GM12878 (cell line): ENCODE results near the gene ZNF879. TPM values are rescaled to one million over a fixed set of nuclear protein-coding genes. Genes with fewer than 3 reads are reported as not detected.

Experiments used
- ATAC-seq: fragments of 200-7000 bp; cut with Tn5 transposase; 3 replicates; pipeline ENCODE4 v1.9.1; 2020; ENCODE audit warnings: mild to moderate bottlenecking, moderate library complexity
- BruUV-seq: library from RNA; stranded (reverse); fragments of 400-500 nt; replicated peaks from 2 replicates; lab custom pipeline; 2021; lab: Mats Ljungman, UMichigan
- CTCF ChIA-PET: fragments of 300-600 bp; sonication (Branson Sonifier 250); formaldehyde crosslinking; extraction: SDS; loops from one replicate; lab custom pipeline; 2021; ENCODE audit warnings: inconsistent platforms; lab: Yijun Ruan, JAX
- POLR2A ChIA-PET: fragments of 350-600 bp; formaldehyde crosslinking; extraction: SDS; loops from one replicate; lab custom pipeline; 2021; ENCODE audit warnings: inconsistent platforms; lab: Charles Lee
- RAD21 ChIA-PET: fragments of 300-600 bp; sonication (Branson Sonifier 250); formaldehyde crosslinking; loops from one replicate; lab custom pipeline; 2023; ENCODE audit warnings: antibody characterized with exemption; ENCODE audit not compliant: unreplicated experiment; lab: Charles Lee
- SMC1A ChIA-PET: fragments of 300-600 bp; sonication (Branson Sonifier 250); formaldehyde crosslinking; loops from one replicate; lab custom pipeline; 2023; ENCODE audit not compliant: unreplicated experiment, uncharacterized antibody; lab: Charles Lee
- DNase-seq: peaks from one replicate; pipeline ENCODE4 v3.0.0-alpha.2; 2011; ENCODE audit warnings: low read depth, low spot score
- FAIRE-seq: peaks from 3 replicates; lab custom pipeline; 2011; peaks lifted over from hg19 to GRCh38; lab: Jason Lieb, UNC
- H2AFZ ChIP-seq: 2 replicates; pipeline ENCODE4 v1.6.0; 2011; ENCODE audit warnings: low read depth, low read length, control low read depth; ENCODE audit not compliant: control insufficient read depth
- H3K27ac ChIP-seq: 2 replicates; pipeline ENCODE4 v1.5.1; 2011; ENCODE audit warnings: control low read depth; ENCODE audit not compliant: control insufficient read depth, insufficient read depth
- H3K27me3 ChIP-seq, 2 experiments: replicated peaks in 1 of 2; 2 replicates each; pipeline versions ENCODE4 v1.6.0 to v1.6.1; 2011; ENCODE audit warnings: low read length in 1 of 2; ENCODE audit not compliant: control insufficient read depth in 2 of 2, insufficient read depth in 2 of 2
- H3K36me3 ChIP-seq, 2 experiments: 2 replicates each; pipeline ENCODE4 v1.5.1; 2011; ENCODE audit warnings: low read length in 1 of 2; ENCODE audit not compliant: control insufficient read depth in 2 of 2, insufficient read depth in 2 of 2
- H3K4me1 ChIP-seq: 2 replicates; pipeline ENCODE4 v1.6.1; 2011; ENCODE audit warnings: mild to moderate bottlenecking, low read length, moderate library complexity, mixed read lengths; ENCODE audit not compliant: control insufficient read depth, insufficient read depth
- H3K4me2 ChIP-seq: 2 replicates; pipeline ENCODE4 v1.6.0; 2011; ENCODE audit warnings: control low read depth; ENCODE audit not compliant: control insufficient read depth, insufficient read depth
- H3K4me3 ChIP-seq: fragments of 200-600 bp; sonication (generic); 2 replicates; pipeline ENCODE4 v1.5.1; 2016
- H3K79me2 ChIP-seq: 2 replicates; pipeline ENCODE4 v1.6.0; 2011; ENCODE audit warnings: low read length; ENCODE audit not compliant: control insufficient read depth, insufficient read depth
- H3K9ac ChIP-seq: 2 replicates; pipeline ENCODE4 v1.8.0; 2011; ENCODE audit warnings: low read length, control low read depth, mixed read lengths; ENCODE audit not compliant: control insufficient read depth, insufficient read depth
- H3K9me3 ChIP-seq: replicated peaks from 3 replicates; pipeline ENCODE4 v1.5.1; 2011; ENCODE audit warnings: mild to moderate bottlenecking, low read length; ENCODE audit not compliant: control insufficient read depth, insufficient read depth
- H4K20me1 ChIP-seq: 2 replicates; pipeline ENCODE4 v1.6.0; 2011; ENCODE audit not compliant: control insufficient read depth, insufficient read depth
- ASH2L ChIP-seq: fragments of 300-600, 200-600 bp; sonication (generic); IDR thresholded peaks from 2 replicates; pipeline ENCODE4 v1.6.1; 2017; ENCODE audit warnings: low read depth, mild to moderate bottlenecking, borderline replicate concordance
- BRCA1 ChIP-seq: IDR thresholded peaks from 2 replicates; pipeline ENCODE4 v1.6.1; 2011; ENCODE audit warnings: low read depth, low read length, improper control_type of control experiment
- CHD2 ChIP-seq: IDR thresholded peaks from 2 replicates; pipeline ENCODE4 v1.6.1; 2011; ENCODE audit warnings: low read depth, low read length, improper control_type of control experiment, borderline replicate concordance
- E4F1 ChIP-seq: fragments of 450-650 bp; IDR thresholded peaks from 2 replicates; pipeline ENCODE4 v1.6.1; 2018; ENCODE audit warnings: borderline replicate concordance, mild to moderate bottlenecking; ENCODE audit not compliant: partially characterized antibody
- IKZF2 ChIP-seq, 2 experiments: fragments of 450-650 bp; IDR thresholded peaks; 2 replicates each; pipeline ENCODE4 v1.6.1; 2017; ENCODE audit warnings: mild to moderate bottlenecking in 2 of 2, moderate library complexity in 2 of 2
- IRF5 ChIP-seq: fragments of 450-650 bp; IDR thresholded peaks from 2 replicates; pipeline ENCODE4 v1.6.1; 2017; ENCODE audit warnings: borderline replicate concordance
- MYB ChIP-seq: fragments of 150-350 bp; IDR thresholded peaks from 2 replicates; pipeline ENCODE4 v1.6.1; 2014; ENCODE audit warnings: mild to moderate bottlenecking, low read depth, low read length, borderline replicate concordance
- MYC ChIP-seq: IDR thresholded peaks from 2 replicates; pipeline ENCODE4 v1.6.1; 2011; ENCODE audit warnings: mild to moderate bottlenecking, low read length, moderate library complexity, inconsistent platforms; ENCODE audit not compliant: insufficient read depth, insufficient replicate concordance, insufficient read length, severe bottlenecking
- NBN ChIP-seq: fragments of 450-650 bp; IDR thresholded peaks from 2 replicates; pipeline ENCODE4 v1.6.1; 2016
- NFXL1 ChIP-seq: fragments of 450-650 bp; IDR thresholded peaks from 2 replicates; pipeline ENCODE4 v1.6.1; 2017; ENCODE audit warnings: antibody characterized with exemption, mild to moderate bottlenecking, borderline replicate concordance
- RB1 ChIP-seq: fragments of 450-650 bp; formaldehyde crosslinking; IDR thresholded peaks from 2 replicates; pipeline ENCODE4 v1.6.1; 2017; ENCODE audit warnings: mild to moderate bottlenecking, borderline replicate concordance
- RUNX3 ChIP-seq: IDR thresholded peaks from 2 replicates; pipeline ENCODE4 v1.6.1; 2012; ENCODE audit warnings: low read length, inconsistent platforms
- SMC3 ChIP-seq: IDR thresholded peaks from 2 replicates; pipeline ENCODE4 v1.6.1; 2011; ENCODE audit warnings: low read length, improper control_type of control experiment, borderline replicate concordance
- TCF12 ChIP-seq: IDR thresholded peaks from 2 replicates; pipeline ENCODE4 v1.6.1; 2011; ENCODE audit warnings: low read depth, mild to moderate bottlenecking, low read length
- ZBTB33 ChIP-seq: fragments of 450-650 bp; IDR thresholded peaks from 2 replicates; pipeline ENCODE4 v1.6.1; 2017; ENCODE audit warnings: mild to moderate bottlenecking
- WGBS: methylation state at CpG from one replicate; pipeline ENCODE4 v1.1.6; 2016; ENCODE audit warnings: low lambda C conversion rate; ENCODE audit not compliant: insufficient replicate concordance, insufficient coverage; ENCODE audit errors: missing lambda C conversion rate; 5-methylcytosine and 5-hydroxymethylcytosine counted together
- in situ Hi-C: fragments of 300-500 bp; cut with MboI; formaldehyde crosslinking; loops from 9 replicates; pipeline ENCODE4 v1.14.3; 2018; ENCODE audit warnings: mixed read lengths
- intact Hi-C: fragments of 100-400 bp; cut with micrococcal nuclease; formaldehyde crosslinking; loops from one replicate; pipeline ENCODE4 v1.14.2; 2022; ENCODE audit not compliant: unreplicated experiment
- polyA plus RNA-seq, 11 experiments: library from polyadenylated mRNA; depleted of rRNA in 4 of 11; unstranded in 6 of 11; stranded (reverse) in 5 of 11; fragments of >200 nt; fragmentation: Nextera tagmentation in 4 of 11; fragmentation: Illumina TruSeq in 1 of 11; extraction: Ambion mirVana in 4 of 11; extraction: Trizol in 1 of 11; gene quantifications; 1 replicate in 1 of 11; 2 replicates in 10 of 11; pipeline versions ENCODE4 v1.2.1 to v1.2.3, GENCODE V29; 2011 to 2016; ENCODE audit warnings: inconsistent platforms in 2 of 11, missing spikeins in 2 of 11, low read depth in 1 of 11
- total RNA-seq, 4 experiments: library from RNA; depleted of rRNA in 3 of 4; stranded (reverse); fragments of >200 nt in 3 of 4; fragmentation: Illumina TruSeq in 1 of 4; extraction: Trizol in 1 of 4; gene quantifications; 2 replicates each; pipeline versions ENCODE4 v1.2.1 to v1.2.3, GENCODE V29; 2013 to 2021

Gene ZNF879
- total and polyA plus RNA-seq, 10 of the 15 experiments (the other 5 are each of a cell fraction or from before 2014, with no cell fraction given): 0.03 TPM; not detected in 9

- ChIA-PET CTCF (no interaction called here), SMC1A (no interaction called here)
Measured at GRCh38 chr5:178988436-178989220, 35.0 kb upstream of the ZNF879 start.

More at GRCh38 chr5:178988436-178989220, 35.0 kb upstream of the ZNF879 start:
- Histone ChIP-seq H3K36me3 (no peaks in the 10 kb centered on the region), H3K4me3 (no peak overlapping the region), H4K20me1 (no peaks in the 10 kb centered on the region), H3K27ac (no peak overlapping the region), H3K79me2 (no peaks in the 10 kb centered on the region), H3K4me1 (no peaks in the 10 kb centered on the region), H3K4me2 (no peak overlapping the region)
- no peak for ATAC-seq
- no peak for DNase-seq
- in situ Hi-C loops: no loop called here
- FAIRE-seq: no peak
- BruUV-seq: no TSS peak
- WGBS: 64% methylated on average over 16 of the region's 27 CpGs
- RAD21 ChIA-PET: no interaction called here
- no peak for TF ChIP-seq IRF5
- TF ChIP-seq RUNX3: no peak
- TF ChIP-seq MYB: no peak
- no peak for TF ChIP-seq TCF12
- no peak for TF ChIP-seq CHD2
- no peak for TF ChIP-seq MYC
- TF ChIP-seq E4F1: no peak
- TF ChIP-seq ASH2L: no peak
- TF ChIP-seq BRCA1: no peak
- TF ChIP-seq NBN: no peak
- no peak for TF ChIP-seq IKZF2 (IDR thresholded peaks at IDR 0.05)
- no peak for TF ChIP-seq NFXL1
- TF ChIP-seq SMC3: no peak
- no peak for TF ChIP-seq RB1
- no peak for TF ChIP-seq ZBTB33
- TF ChIP-seq, all 136 proteins: peak for 0
- intact Hi-C loops: no loop called here
- no peak overlapping the region for H3K9ac ChIP-seq
- no peak overlapping the region for H2AFZ ChIP-seq
- H3K9me3 ChIP-seq: no peaks in the 10 kb centered on the region; the same call in 2 of the 3 replicates
- no peaks in the 10 kb centered on the region for H3K27me3 ChIP-seq
- POLR2A ChIA-PET: no interaction called here
